IMR-90 (cell line): ENCODE results near the gene DYSF.

Experiments used
- CEBPB ChIP-seq: IDR thresholded peaks from 2 replicates; pipeline ENCODE4 v1.6.1; 2012; ENCODE audit warnings: low read depth, low read length, improper control_type of control experiment
- CTCF ChIP-seq: conservative IDR thresholded peaks from 2 replicates; pipeline ENCODE4 v1.5.1; 2012; ENCODE audit warnings: mild to moderate bottlenecking, low read depth, low read length, improper control_type of control experiment
- MAZ ChIP-seq: IDR thresholded peaks from 2 replicates; pipeline ENCODE4 v1.6.1; 2012; ENCODE audit warnings: low read depth, mild to moderate bottlenecking, low read length, improper control_type of control experiment, moderate library complexity, borderline replicate concordance
- MXI1 ChIP-seq: IDR thresholded peaks from 2 replicates; pipeline ENCODE4 v1.6.1; 2012; ENCODE audit warnings: low read depth, mild to moderate bottlenecking, low read length, moderate library complexity, borderline replicate concordance
- NFE2L2 ChIP-seq: fragments of 150-350 bp; IDR thresholded peaks from 2 replicates; pipeline ENCODE4 v1.6.1; 2016; ENCODE audit warnings: low read depth, mild to moderate bottlenecking, low read length
- POLR2A ChIP-seq: IDR thresholded peaks from 2 replicates; pipeline ENCODE4 v1.6.1; 2012; ENCODE audit warnings: mild to moderate bottlenecking, low read depth, low read length
- RAD21 ChIP-seq: IDR thresholded peaks from 2 replicates; pipeline ENCODE4 v1.6.1; 2012; ENCODE audit warnings: low read length, improper control_type of control experiment
- RCOR1 ChIP-seq: IDR thresholded peaks from 2 replicates; pipeline ENCODE4 v1.6.1; 2012; ENCODE audit warnings: mild to moderate bottlenecking, low read length, improper control_type of control experiment; ENCODE audit not compliant: insufficient replicate concordance
- RFX5 ChIP-seq: IDR thresholded peaks from 2 replicates; pipeline ENCODE4 v1.8.0; 2012; ENCODE audit warnings: low read depth, mild to moderate bottlenecking, low read length, moderate library complexity
- SMC3 ChIP-seq: fragments of 150-350 bp; IDR thresholded peaks from 2 replicates; pipeline ENCODE4 v1.6.1; 2016; ENCODE audit warnings: low read depth, mild to moderate bottlenecking, antibody characterized with exemption, low read length, moderate library complexity
- USF2 ChIP-seq: fragments of 150-350 bp; IDR thresholded peaks from 2 replicates; pipeline ENCODE4 v1.6.1; 2017; ENCODE audit warnings: mild to moderate bottlenecking, antibody characterized with exemption, low read length, low read depth

- no peak for TF ChIP-seq CTCF
- TF ChIP-seq MAZ: no peak
- TF ChIP-seq RCOR1: no peak
- TF ChIP-seq RFX5: no peak
- TF ChIP-seq POLR2A: no peak
- TF ChIP-seq USF2: no peak
- no peak for TF ChIP-seq RAD21
- no peak for TF ChIP-seq SMC3
- TF ChIP-seq CEBPB: no peak
- TF ChIP-seq NFE2L2: no peak
- no peak for TF ChIP-seq MXI1
Measured at GRCh38 chr2:71620116-71620515, 166.8 kb downstream of the DYSF start.
